Trophoblast cell (in vitro differentiated cells and primary cell): Measurements from ENCODE around the gene MNX1.

Experiments used
- DNase-seq, 2 donors: peaks; one replicate each; pipeline ENCODE4 v3.0.0-alpha.2; 2016
- H2AFZ ChIP-seq: 2 replicates; pipeline ENCODE4 v1.6.1; 2013; ENCODE audit warnings: low read length, moderate library complexity, mild to moderate bottlenecking; ENCODE audit not compliant: insufficient read depth, poor library complexity
- H2AK5ac ChIP-seq: 2 replicates; pipeline ENCODE4 v1.6.1; 2013; ENCODE audit warnings: mild to moderate bottlenecking, low read length
- H2BK120ac ChIP-seq: 2 replicates; pipeline ENCODE4 v1.6.1; 2013; ENCODE audit warnings: low read length, mild to moderate bottlenecking, moderate library complexity; ENCODE audit not compliant: insufficient read depth, poor library complexity
- H2BK12ac ChIP-seq: 2 replicates; pipeline ENCODE4 v1.6.1; 2013; ENCODE audit warnings: mild to moderate bottlenecking, low read length, moderate library complexity
- H2BK5ac ChIP-seq: 2 replicates; pipeline ENCODE4 v1.6.1; 2013; ENCODE audit warnings: low read length, low read depth, moderate library complexity, mild to moderate bottlenecking; ENCODE audit not compliant: poor library complexity
- H3K14ac ChIP-seq: 2 replicates; pipeline ENCODE4 v1.6.1; 2013; ENCODE audit warnings: mild to moderate bottlenecking, low read length
- H3K18ac ChIP-seq: 2 replicates; pipeline ENCODE4 v1.6.1; 2013; ENCODE audit warnings: mild to moderate bottlenecking, low read length
- H3K23ac ChIP-seq: 2 replicates; pipeline ENCODE4 v1.6.1; 2013; ENCODE audit warnings: low read length
- H3K27ac ChIP-seq: 2 replicates; pipeline ENCODE4 v1.5.1; 2013; ENCODE audit warnings: low read depth, mild to moderate bottlenecking, inconsistent platforms, low read length, moderate library complexity
- H3K27me3 ChIP-seq: 2 replicates; pipeline ENCODE4 v1.6.1; 2013; ENCODE audit warnings: inconsistent platforms, mild to moderate bottlenecking, low read length, moderate library complexity; ENCODE audit not compliant: insufficient read depth
- H3K36me3 ChIP-seq, 2 experiments: 1 replicate in 1 of 2; 2 replicates in 1 of 2; pipeline ENCODE4 v1.6.1; 2013; ENCODE audit warnings: low read length in 2 of 2, mild to moderate bottlenecking in 2 of 2, moderate library complexity in 1 of 2; ENCODE audit not compliant: insufficient read depth in 2 of 2, control insufficient read depth in 1 of 2
- H3K4ac ChIP-seq: 2 replicates; pipeline ENCODE4 v1.6.1; 2013; ENCODE audit warnings: low read depth, mild to moderate bottlenecking, low read length, moderate library complexity
- H3K4me1 ChIP-seq, 2 experiments: 1 replicate in 1 of 2; 2 replicates in 1 of 2; pipeline ENCODE4 v1.6.1; 2013; ENCODE audit warnings: low read length in 2 of 2, mild to moderate bottlenecking in 2 of 2, moderate library complexity in 1 of 2; ENCODE audit not compliant: insufficient read depth in 2 of 2, control insufficient read depth in 1 of 2
- H3K4me2 ChIP-seq: 2 replicates; pipeline ENCODE4 v1.6.1; 2013; ENCODE audit warnings: inconsistent platforms, mild to moderate bottlenecking, low read length, moderate library complexity
- H3K4me3 ChIP-seq: 2 replicates; pipeline ENCODE4 v1.5.1; 2013; ENCODE audit warnings: mild to moderate bottlenecking, low read depth, low read length, inconsistent platforms
- H3K79me1 ChIP-seq: one replicate; pipeline ENCODE4 v1.6.1; 2013; ENCODE audit warnings: low read length
- H3K79me2 ChIP-seq: 2 replicates; pipeline ENCODE4 v1.6.1; 2013; ENCODE audit warnings: low read length, mild to moderate bottlenecking; ENCODE audit not compliant: control insufficient read depth, insufficient read depth, poor library complexity
- H3K9ac ChIP-seq: 2 replicates; pipeline ENCODE4 v1.6.1; 2013; ENCODE audit warnings: mild to moderate bottlenecking, low read length
- H3K9me3 ChIP-seq: 2 replicates; pipeline ENCODE4 v1.6.1; 2013; ENCODE audit warnings: low read depth, mild to moderate bottlenecking, control low read depth, inconsistent platforms, low read length; ENCODE audit not compliant: insufficient read depth
- H4K12ac ChIP-seq: 2 replicates; pipeline ENCODE4 v1.6.1; 2013; ENCODE audit warnings: low read depth, mild to moderate bottlenecking, low read length, moderate library complexity
- H4K8ac ChIP-seq: 2 replicates; pipeline ENCODE4 v1.6.1; 2013; ENCODE audit warnings: low read depth, mild to moderate bottlenecking, low read length, moderate library complexity
- H4K91ac ChIP-seq: one replicate; pipeline ENCODE4 v1.6.1; 2013; ENCODE audit warnings: low read depth, mild to moderate bottlenecking, low read length, moderate library complexity
- WGBS: extraction: QIAGEN DNeasy Blood & Tissue Kit; methylation state at CpG from one replicate; pipeline ENCODE4 v1.1.7; 2013; ENCODE audit warnings: missing lambda C conversion rate; ENCODE audit not compliant: insufficient read length, insufficient coverage; ENCODE audit errors: extremely low coverage; 5-methylcytosine and 5-hydroxymethylcytosine counted together

The MNX1 gene

GRCh38 chr7:156963472-156963871 is 47.0 kb downstream of the MNX1 start:
- Histone ChIP-seq H3K4me1 (no peaks in the 10 kb centered on the region), H2AFZ (no peak overlapping the region), H3K18ac (no peak overlapping the region), H4K91ac (no peak overlapping the region), H3K9ac (no peak overlapping the region), H2BK120ac (no peak overlapping the region), H3K4me3 (no peak overlapping the region), H3K79me1 (no peaks in the 10 kb centered on the region), H2BK5ac (no peak overlapping the region), H3K27me3 (no peaks in the 10 kb centered on the region), H3K36me3 (peaks cover 63 to 76% of the 10 kb centered on the region in 2 experiments), H3K23ac (no peak overlapping the region), H4K12ac (no peak overlapping the region), H3K14ac (no peak overlapping the region), H3K79me2 (no peaks in the 10 kb centered on the region), H2BK12ac (no peak overlapping the region), H2AK5ac (no peak overlapping the region), H3K27ac (no peak overlapping the region), H3K9me3 (peaks cover 3% of the 10 kb centered on the region), H4K8ac (no peak overlapping the region), H3K4me2 (no peak overlapping the region), H3K4ac (no peak overlapping the region)
- DNase-seq = no peak
- WGBS = no CpG with 5 or more reads among the region's 12 CpGs

- Histone ChIP-seq H4K8ac (no peak overlapping the region), H3K9ac (no peak overlapping the region), H3K4ac (no peak overlapping the region), H3K4me1 (no peaks in the 10 kb centered on the region), H2AK5ac (no peak overlapping the region), H3K4me3 (no peak overlapping the region), H3K79me1 (no peaks in the 10 kb centered on the region), H3K14ac (no peak overlapping the region), H3K9me3 (peaks cover 3% of the 10 kb centered on the region), H4K91ac (no peak overlapping the region), H3K23ac (no peak overlapping the region), H4K12ac (no peak overlapping the region), H3K4me2 (no peak overlapping the region), H3K27ac (no peak overlapping the region), H2BK120ac (no peak overlapping the region), H2BK12ac (no peak overlapping the region), H3K27me3 (no peaks in the 10 kb centered on the region), H2BK5ac (no peak overlapping the region), H2AFZ (no peak overlapping the region), H3K79me2 (no peaks in the 10 kb centered on the region), H3K36me3 (peaks cover 63 to 78% of the 10 kb centered on the region in 2 experiments), H3K18ac (no peak overlapping the region)
- no peak for DNase-seq
- WGBS = no CpG with 5 or more reads among the region's 16 CpGs
Observed at GRCh38 chr7:156962897-156963296, 47.6 kb downstream of the MNX1 start.

GRCh38 chr7:156962145-156962544 is 48.3 kb downstream of the MNX1 start:
- H3K79me2 ChIP-seq = no peaks in the 10 kb centered on the region
- no peak overlapping the region for H2AK5ac ChIP-seq
- H4K8ac ChIP-seq = no peak overlapping the region
- no peak overlapping the region for H3K4me3 ChIP-seq
- H3K23ac ChIP-seq = no peak overlapping the region
- no peak overlapping the region for H4K91ac ChIP-seq
- no peak overlapping the region for H3K14ac ChIP-seq
- no peak overlapping the region for H2BK12ac ChIP-seq
- no peak overlapping the region for H2AFZ ChIP-seq
- no peaks in the 10 kb centered on the region for H3K27me3 ChIP-seq
- H3K9ac ChIP-seq = no peak overlapping the region
- H3K27ac ChIP-seq = no peak overlapping the region
- no peak overlapping the region for H4K12ac ChIP-seq
- H3K18ac ChIP-seq = no peak overlapping the region
- DNase-seq = no peak
- H3K36me3 ChIP-seq = peaks cover 59 to 72% of the 10 kb centered on the region in 2 experiments
- H3K4ac ChIP-seq = no peak overlapping the region
- WGBS = no CpG with 5 or more reads among the region's 18 CpGs
- H2BK5ac ChIP-seq = no peak overlapping the region
- no peak overlapping the region for H3K4me2 ChIP-seq
- peaks cover 3% of the 10 kb centered on the region for H3K9me3 ChIP-seq
- H3K79me1 ChIP-seq = no peaks in the 10 kb centered on the region
- no peaks in the 10 kb centered on the region for H3K4me1 ChIP-seq
- H2BK120ac ChIP-seq = no peak overlapping the region

GRCh38 chr7:156956727-156957126 is 53.7 kb downstream of the MNX1 start:
- H3K36me3 ChIP-seq = peaks cover 44 to 66% of the 10 kb centered on the region in 2 experiments
- H3K79me1 ChIP-seq = no peaks in the 10 kb centered on the region
- no peaks in the 10 kb centered on the region for H3K9me3 ChIP-seq
- no peak overlapping the region for H3K9ac ChIP-seq
- H2BK5ac ChIP-seq = no peak overlapping the region
- no peak overlapping the region for H2AFZ ChIP-seq
- no peak overlapping the region for H2AK5ac ChIP-seq
- no peaks in the 10 kb centered on the region for H3K27me3 ChIP-seq
- no peak overlapping the region for H3K4me2 ChIP-seq
- H3K27ac ChIP-seq = no peak overlapping the region
- no peak overlapping the region for H4K8ac ChIP-seq
- no peak overlapping the region for H3K4ac ChIP-seq
- H3K79me2 ChIP-seq = no peaks in the 10 kb centered on the region
- H4K12ac ChIP-seq = no peak overlapping the region
- no CpG with 5 or more reads among the region's 2 CpGs for WGBS
- H3K18ac ChIP-seq = no peak overlapping the region
- H3K23ac ChIP-seq = no peak overlapping the region
- DNase-seq = no peak
- no peak overlapping the region for H3K4me3 ChIP-seq
- H4K91ac ChIP-seq = no peak overlapping the region
- no peaks in the 10 kb centered on the region for H3K4me1 ChIP-seq
- H2BK120ac ChIP-seq = no peak overlapping the region
- H3K14ac ChIP-seq = no peak overlapping the region
- no peak overlapping the region for H2BK12ac ChIP-seq
